GM12873 (cell line): Measurements from ENCODE around the gene PPARG.

Experiments
- TF ChIP-seq, protein P1 (sequence below): IDR thresholded peaks from 2 replicates; pipeline ENCODE4 v1.5.1; 2012; ENCODE audit warnings: low read depth, mild to moderate bottlenecking, moderate library complexity, low read length, control low read depth; ENCODE audit not compliant: insufficient read depth; ENCODE audit errors: missing control alignments

Gene PPARG

DNA sequence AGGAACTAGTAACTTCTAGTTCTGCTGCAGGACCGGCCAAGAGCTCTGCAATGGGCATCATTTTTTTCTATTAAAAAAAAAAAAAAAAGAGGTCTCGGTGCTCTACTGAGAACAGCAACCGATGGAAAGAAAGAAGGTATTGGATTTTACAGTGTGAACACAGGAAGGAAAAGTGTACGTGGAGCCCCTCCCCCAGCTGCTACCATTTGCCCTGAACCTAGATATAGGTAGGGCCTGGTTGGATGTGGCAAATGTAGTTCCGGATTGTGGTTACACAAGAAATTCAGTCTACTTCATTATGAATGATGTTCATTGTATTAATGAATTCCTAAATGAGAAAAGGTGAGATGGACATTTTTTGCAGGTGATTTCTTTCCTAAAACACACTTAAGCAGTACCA, 17.9 kb upstream of the PPARG start:
- TF ChIP-seq, protein P1, sequence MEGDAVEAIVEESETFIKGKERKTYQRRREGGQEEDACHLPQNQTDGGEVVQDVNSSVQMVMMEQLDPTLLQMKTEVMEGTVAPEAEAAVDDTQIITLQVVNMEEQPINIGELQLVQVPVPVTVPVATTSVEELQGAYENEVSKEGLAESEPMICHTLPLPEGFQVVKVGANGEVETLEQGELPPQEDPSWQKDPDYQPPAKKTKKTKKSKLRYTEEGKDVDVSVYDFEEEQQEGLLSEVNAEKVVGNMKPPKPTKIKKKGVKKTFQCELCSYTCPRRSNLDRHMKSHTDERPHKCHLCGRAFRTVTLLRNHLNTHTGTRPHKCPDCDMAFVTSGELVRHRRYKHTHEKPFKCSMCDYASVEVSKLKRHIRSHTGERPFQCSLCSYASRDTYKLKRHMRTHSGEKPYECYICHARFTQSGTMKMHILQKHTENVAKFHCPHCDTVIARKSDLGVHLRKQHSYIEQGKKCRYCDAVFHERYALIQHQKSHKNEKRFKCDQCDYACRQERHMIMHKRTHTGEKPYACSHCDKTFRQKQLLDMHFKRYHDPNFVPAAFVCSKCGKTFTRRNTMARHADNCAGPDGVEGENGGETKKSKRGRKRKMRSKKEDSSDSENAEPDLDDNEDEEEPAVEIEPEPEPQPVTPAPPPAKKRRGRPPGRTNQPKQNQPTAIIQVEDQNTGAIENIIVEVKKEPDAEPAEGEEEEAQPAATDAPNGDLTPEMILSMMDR, result no peak

DNA sequence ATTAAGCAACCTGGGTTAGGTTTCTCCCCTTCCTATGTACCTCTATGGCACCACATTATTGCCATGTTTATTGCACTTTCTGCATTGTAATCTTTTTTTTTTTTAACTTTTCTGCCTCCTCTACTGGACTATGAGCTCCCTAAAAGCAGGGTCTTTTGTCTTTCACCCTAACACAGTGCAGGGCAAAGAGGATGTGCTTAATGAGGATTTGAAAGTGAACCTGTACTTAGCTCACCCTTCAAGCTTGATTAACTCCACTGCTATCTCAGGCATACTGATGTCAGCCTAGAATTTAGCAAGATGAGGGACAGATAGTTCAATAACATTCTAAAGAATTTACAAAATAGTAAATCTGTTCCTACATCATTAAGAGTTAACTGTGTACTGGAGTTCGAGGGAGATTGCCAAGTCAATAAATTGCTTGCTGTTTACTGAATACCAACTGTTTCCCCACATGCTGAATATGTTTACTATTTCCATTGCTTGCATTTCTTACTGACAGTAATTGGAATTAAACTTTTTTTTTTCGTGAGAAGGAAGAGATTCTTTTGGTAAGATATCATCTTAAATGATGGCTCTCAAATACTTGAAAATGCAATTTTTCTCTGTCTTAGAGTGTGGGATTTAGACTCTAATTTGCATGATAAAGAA, 15.7 kb upstream of the PPARG start:
- TF ChIP-seq, protein P1, result no peak

DNA sequence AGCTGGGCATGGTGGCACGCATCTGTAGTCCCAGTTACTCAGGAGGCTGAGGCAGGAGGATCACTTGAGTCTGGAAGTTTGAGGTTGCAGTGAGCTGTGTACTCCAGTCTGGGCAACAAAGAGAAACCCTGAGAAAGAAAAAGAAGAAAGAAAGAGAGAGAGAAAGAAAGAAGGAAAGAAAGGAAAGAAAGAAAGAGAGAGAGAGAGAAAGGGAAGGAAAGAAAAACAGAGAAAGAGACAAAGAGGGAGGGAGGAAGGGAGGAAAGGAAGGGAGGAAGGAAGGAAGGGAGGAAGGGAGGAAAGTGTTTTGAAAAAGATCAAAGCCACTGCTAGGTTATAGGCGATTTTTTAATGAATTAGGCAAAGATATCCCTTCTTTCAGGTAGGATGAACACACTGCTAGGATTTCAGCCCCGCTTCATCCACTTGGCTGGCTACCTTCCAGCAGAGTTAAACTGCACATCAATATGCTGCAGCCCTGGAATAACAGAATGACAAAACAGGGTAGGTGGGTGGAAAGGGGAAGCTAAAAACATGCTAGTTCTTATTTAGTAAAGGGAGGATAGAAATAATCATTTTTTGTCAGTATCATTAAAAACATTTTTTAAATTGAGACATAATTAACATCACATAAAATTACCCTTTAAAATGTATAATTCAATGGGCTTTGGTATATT, 12.8 kb upstream of the PPARG start:
- TF ChIP-seq, protein P1, result no peak

DNA sequence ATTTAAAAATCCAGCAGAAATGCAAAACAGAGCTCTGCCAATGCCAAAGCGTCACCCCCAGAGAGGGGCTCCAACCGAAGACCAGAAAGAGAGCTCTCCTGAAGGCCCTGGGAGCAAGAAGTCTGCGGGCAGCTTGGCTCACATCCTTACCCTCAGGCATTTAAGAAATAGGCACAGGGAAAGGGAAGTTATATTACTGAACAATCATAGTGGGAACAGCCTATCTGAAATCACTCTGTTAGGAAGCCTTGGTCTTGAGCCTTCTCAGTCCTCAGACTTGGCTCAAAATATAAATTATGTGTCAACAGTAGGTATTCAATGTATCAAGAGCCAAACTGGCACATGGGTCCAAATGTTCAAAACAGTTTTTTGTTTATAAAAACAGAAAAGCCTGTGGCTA, 10.3 kb upstream of the PPARG start:
- TF ChIP-seq, protein P1, result no peak

DNA sequence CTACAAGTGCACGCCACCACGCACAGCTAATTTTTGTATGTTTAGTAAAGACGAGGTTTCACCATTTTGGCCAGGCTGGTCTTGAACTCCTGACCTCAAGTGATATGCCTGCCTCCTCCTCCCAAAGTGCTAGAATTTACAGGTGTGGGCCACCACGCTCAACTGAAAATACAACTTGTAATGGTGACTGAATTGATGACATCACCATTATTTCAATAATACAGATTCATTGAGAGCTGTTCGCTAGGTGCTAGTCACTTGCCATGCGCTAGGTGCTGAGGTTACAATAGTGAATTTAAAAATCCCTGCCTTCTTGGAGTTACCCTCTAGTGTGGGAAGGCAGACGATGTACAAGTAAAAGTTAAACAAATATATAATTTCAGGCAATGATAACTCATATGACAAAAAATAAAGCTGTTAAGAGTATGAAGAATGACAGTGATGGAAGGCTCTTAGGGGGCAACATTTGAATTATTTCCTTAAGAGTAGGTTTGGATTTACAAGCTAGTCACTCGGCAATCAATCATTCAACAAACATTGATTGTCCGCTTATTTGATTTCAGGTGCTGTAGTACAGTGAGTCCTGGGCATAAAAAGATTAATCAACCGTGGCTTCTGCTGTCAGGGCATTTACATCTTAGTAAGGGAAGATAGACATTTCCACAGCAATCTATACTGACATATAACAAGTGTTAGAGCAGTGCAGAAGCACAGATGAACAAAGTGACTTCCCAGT, 9.1 kb upstream of the PPARG start:
- TF ChIP-seq, protein P1, result no peak

DNA sequence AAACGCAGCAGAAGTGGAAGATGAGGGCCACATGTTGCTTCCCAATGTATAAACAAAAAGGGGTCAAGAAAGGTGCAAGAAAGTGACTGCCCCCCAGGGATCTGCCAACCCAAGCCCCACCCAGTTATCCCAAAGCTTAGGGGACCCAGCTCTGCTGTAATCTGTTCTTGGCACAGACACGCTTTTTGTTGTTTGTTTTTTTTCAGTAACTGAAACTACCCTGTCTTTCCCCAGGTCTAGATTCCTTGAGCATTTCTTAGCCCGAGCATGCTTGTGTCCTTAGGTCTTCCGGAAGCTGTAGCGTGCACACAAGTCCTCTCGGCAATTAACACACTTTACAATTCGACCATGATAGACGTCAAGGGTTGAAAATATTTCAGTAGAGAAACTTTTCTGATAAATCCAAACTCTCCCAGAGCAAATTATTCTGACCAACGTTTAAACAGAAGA, 8.5 kb upstream of the PPARG start:
- TF ChIP-seq, protein P1, result no peak

DNA sequence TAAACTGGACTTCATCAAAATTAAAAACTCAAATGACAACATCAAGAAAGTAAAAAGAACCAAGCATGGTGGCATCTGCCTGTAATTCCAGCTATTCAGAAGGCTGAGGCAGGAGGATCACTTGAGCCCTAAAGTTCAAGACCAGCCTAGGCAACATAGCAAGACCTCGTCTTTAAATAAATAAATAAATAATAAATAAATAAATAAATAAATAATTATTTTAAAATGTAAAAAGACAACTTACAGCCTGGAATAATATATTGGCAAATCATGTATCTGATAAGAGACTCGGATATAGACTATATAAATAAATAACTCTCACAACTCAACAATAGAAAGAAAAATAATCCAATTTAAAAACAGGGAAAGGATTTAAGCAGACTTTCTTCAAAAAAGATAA, 4.3 kb upstream of the PPARG start:
- TF ChIP-seq, protein P1, result no peak
